A549 (cell line): Measurements from ENCODE around the gene ADAMTS12. TPM values are rescaled to one million over a fixed set of nuclear protein-coding genes. Genes with fewer than 3 reads are reported as not detected.

Experiments used
- ATAC-seq, 2 experiments: fragments of 200-7000 bp in 1 of 2; fragments of >200 bp in 1 of 2; cut with Nextera tagmentation in 1 of 2; cut with Tn5 transposase in 1 of 2; 3 replicates each; pipeline versions ENCODE4 v1.8.0 to v1.9.1; 2018 to 2020; ENCODE audit warnings: mild to moderate bottlenecking in 1 of 2, moderate library complexity in 1 of 2
- CTCF ChIA-PET: fragments of 300-600 bp; sonication (Branson Sonifier 250); formaldehyde crosslinking; extraction: SDS; loops from one replicate; lab custom pipeline; 2021; ENCODE audit warnings: antibody characterized with exemption, inconsistent platforms; lab: Yijun Ruan, JAX
- POLR2A ChIA-PET: fragments of 350-600 bp; formaldehyde crosslinking; extraction: SDS; loops from one replicate; lab custom pipeline; 2021; ENCODE audit warnings: antibody characterized with exemption, inconsistent platforms; lab: Yijun Ruan, JAX
- DNase-seq, 2 experiments: peaks; one replicate each; pipeline versions ENCODE4 v3.0.0 to v3.0.0-alpha.2; 2011 to 2016; ENCODE audit warnings: low read depth in 1 of 2, low spot score in 1 of 2
- FAIRE-seq: peaks from 2 replicates; lab custom pipeline; 2011; peaks lifted over from hg19 to GRCh38; lab: Jason Lieb, UNC
- H3K27ac ChIP-seq, 2 experiments: fragments of >200 bp; sonication (Bioruptor Twin); formaldehyde crosslinking; 3 replicates each; pipeline ENCODE4 v1.5.1; 2016 to 2017
- H3K4me1 ChIP-seq: fragments of >200 bp; sonication (Bioruptor Twin); formaldehyde crosslinking; 3 replicates; pipeline ENCODE4 v1.6.1; 2016
- H3K4me2 ChIP-seq: fragments of >200 bp; sonication (Bioruptor Twin); formaldehyde crosslinking; 3 replicates; pipeline ENCODE4 v1.6.1; 2016
- H3K4me3 ChIP-seq: fragments of >200 bp; sonication (Bioruptor Twin); formaldehyde crosslinking; 3 replicates; pipeline ENCODE4 v1.5.1; 2016
- H3K9me3 ChIP-seq: fragments of >200 bp; sonication (Bioruptor Twin); formaldehyde crosslinking; 3 replicates; pipeline ENCODE4 v1.6.1; 2016
- FOXS1 ChIP-seq: fragments of 250-450 bp; sonication (Bioruptor Pico); IDR thresholded peaks from 2 replicates; pipeline ENCODE4 v1.5.0; 2020; ENCODE audit warnings: mild to moderate bottlenecking, moderate library complexity
- HOXB13 ChIP-seq: fragments of 250-450 bp; sonication (Bioruptor Pico); IDR thresholded peaks from 2 replicates; pipeline ENCODE4 v1.5.0; 2020; ENCODE audit warnings: low read depth, mild to moderate bottlenecking, moderate library complexity
- HOXB5 ChIP-seq: fragments of 250-450 bp; sonication (Bioruptor Pico); IDR thresholded peaks from 2 replicates; pipeline ENCODE4 v1.5.0; 2020; ENCODE audit warnings: mild to moderate bottlenecking, moderate library complexity
- KDM1A ChIP-seq: fragments of 200-600 bp; sonication (generic); IDR thresholded peaks from 2 replicates; pipeline ENCODE4 v1.6.1; 2016; ENCODE audit warnings: low read depth, mild to moderate bottlenecking
- MYC ChIP-seq: IDR thresholded peaks from 2 replicates; pipeline ENCODE4 v1.6.1; 2012; ENCODE audit warnings: mild to moderate bottlenecking, inconsistent platforms, low read length, improper control_type of control experiment, borderline replicate concordance
- NPAS2 ChIP-seq: fragments of 250-450 bp; sonication (Bioruptor Pico); IDR thresholded peaks from 2 replicates; pipeline ENCODE4 v1.8.0; 2022; ENCODE audit warnings: mild to moderate bottlenecking, moderate library complexity, borderline replicate concordance
- NR3C1 ChIP-seq: fragments of >200 bp; sonication (Bioruptor Twin); formaldehyde crosslinking; IDR thresholded peaks from 3 replicates; pipeline ENCODE4 v1.6.1; 2017
- POLR2A ChIP-seq: IDR thresholded peaks from 2 replicates; pipeline ENCODE4 v1.6.1; 2012; ENCODE audit warnings: mild to moderate bottlenecking, low read length
- POLR2AphosphoS2 ChIP-seq: conservative IDR thresholded peaks from 2 replicates; pipeline ENCODE4 v1.6.1; 2012; ENCODE audit warnings: low read length, improper control_type of control experiment, inconsistent platforms
- RARB ChIP-seq: fragments of 250-450 bp; sonication (Bioruptor Pico); IDR thresholded peaks from 2 replicates; pipeline ENCODE4 v1.8.0; 2021; ENCODE audit warnings: mild to moderate bottlenecking, moderate library complexity
- RCOR1 ChIP-seq: fragments of 150-350 bp; IDR thresholded peaks from 2 replicates; pipeline ENCODE4 v1.6.1; 2014; ENCODE audit warnings: antibody characterized with exemption, low read length, low read depth
- TP53 ChIP-seq: fragments of 250-450 bp; sonication (Bioruptor Pico); IDR thresholded peaks from 2 replicates; pipeline ENCODE4 v1.5.0; 2021; ENCODE audit warnings: mild to moderate bottlenecking, moderate library complexity
- ZC3H11A ChIP-seq: fragments of 450-650 bp; IDR thresholded peaks from 2 replicates; pipeline ENCODE4 v1.6.1; 2014; ENCODE audit warnings: antibody characterized with exemption, mild to moderate bottlenecking
- WGBS: methylation state at CpG from one replicate; pipeline ENCODE4 v1.1.6; 2017; ENCODE audit errors: missing lambda C conversion rate; 5-methylcytosine and 5-hydroxymethylcytosine counted together
- polyA plus RNA-seq, 4 experiments: library from polyadenylated mRNA; depleted of rRNA in 3 of 4; stranded (reverse); fragments of >200 nt; fragmentation: RNase III in 1 of 4; extraction: RNeasy Plus Mini Kit Qiagen cat#74134 plus additional on column Dnase treatment in 1 of 4; gene quantifications; 2 replicates in 3 of 4; 3 replicates in 1 of 4; pipeline ENCODE4 v1.2.3, GENCODE V29; 2011 to 2017
- TF ChIP-seq, protein P1 (sequence below): fragments of >200 bp; sonication (Bioruptor Twin); formaldehyde crosslinking; IDR thresholded peaks from 3 replicates; pipeline ENCODE4 v1.6.1; 2016
- TF ChIP-seq, protein P2 (sequence below): fragments of 150-350 bp; IDR thresholded peaks from 2 replicates; pipeline ENCODE4 v1.6.1; 2014; ENCODE audit warnings: low read depth, mild to moderate bottlenecking, low read length
- TF ChIP-seq, protein P3 (sequence below): fragments of 250-450 bp; sonication (Bioruptor Pico); IDR thresholded peaks from 2 replicates; pipeline ENCODE4 v1.5.0; 2020; ENCODE audit warnings: low read depth, mild to moderate bottlenecking, moderate library complexity
- TF ChIP-seq, protein P4 (sequence below): fragments of 200-600 bp; sonication (generic); IDR thresholded peaks from 2 replicates; pipeline ENCODE4 v1.6.1; 2016; ENCODE audit warnings: antibody characterized with exemption, mild to moderate bottlenecking, moderate library complexity

The ADAMTS12 gene
- polyA plus RNA-seq, 2 of the 4 experiments (the other 2 are of a cell fraction), result 4.8 to 6.8 TPM

DNA sequence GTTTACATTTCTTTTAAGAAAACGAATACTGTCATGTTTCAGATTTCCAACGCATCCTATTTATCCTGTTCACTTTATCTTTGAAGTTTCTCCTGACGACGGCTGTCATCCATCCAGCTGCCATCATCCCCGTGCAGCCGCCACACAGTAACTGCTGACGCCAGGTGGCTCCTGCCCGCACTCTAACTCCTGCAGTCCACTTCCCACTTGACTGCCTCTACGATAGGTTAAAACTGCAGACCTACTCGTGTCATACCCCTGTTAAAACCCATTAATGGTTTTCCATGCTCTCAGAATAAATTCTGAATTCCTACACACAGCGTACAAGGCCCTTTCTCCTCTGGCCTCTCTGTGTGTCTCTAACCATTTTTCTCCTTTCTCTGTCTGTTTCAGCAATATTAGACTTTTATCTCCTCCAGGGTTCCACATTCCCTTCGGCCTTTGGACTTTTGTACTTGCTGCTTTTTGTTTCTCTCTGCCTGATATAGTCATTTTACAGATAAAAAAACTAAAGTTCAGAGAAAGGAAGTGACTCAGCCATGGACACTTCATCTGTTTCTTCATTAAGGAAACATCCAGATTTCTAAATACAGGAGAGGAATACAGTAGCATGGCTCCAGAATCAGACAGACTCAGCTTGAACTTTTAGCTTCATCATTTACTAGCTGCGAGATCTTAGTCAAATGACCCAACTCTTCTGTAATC lies 84.9 kb downstream of the ADAMTS12 start:
- ChIA-PET CTCF (no interaction called here), POLR2A (no interaction called here)
- no peak overlapping the region for H3K4me3 ChIP-seq
- DNase-seq (no peak), ATAC-seq (peak in 1 of 2 experiments; percentile 35; a peak in 2 of 6 replicates), FAIRE-seq (no peak)
- peak overlapping the region; percentile 22 to 25; a peak in 3 of 6 replicates for H3K27ac ChIP-seq
- peak overlapping the region; percentile 54 for H3K4me2 ChIP-seq
- WGBS, result 64% methylated on average over 13 of the region's 13 CpGs
- no peaks in the 10 kb centered on the region for H3K9me3 ChIP-seq
- TF ChIP-seq FOXS1, result no peak
- TF ChIP-seq RARB, result no peak
- TF ChIP-seq NR3C1, result no peak
- TF ChIP-seq RCOR1, result no peak
- TF ChIP-seq HOXB13 (CRISPR knock-in tag), result no peak
- TF ChIP-seq, protein P1, sequence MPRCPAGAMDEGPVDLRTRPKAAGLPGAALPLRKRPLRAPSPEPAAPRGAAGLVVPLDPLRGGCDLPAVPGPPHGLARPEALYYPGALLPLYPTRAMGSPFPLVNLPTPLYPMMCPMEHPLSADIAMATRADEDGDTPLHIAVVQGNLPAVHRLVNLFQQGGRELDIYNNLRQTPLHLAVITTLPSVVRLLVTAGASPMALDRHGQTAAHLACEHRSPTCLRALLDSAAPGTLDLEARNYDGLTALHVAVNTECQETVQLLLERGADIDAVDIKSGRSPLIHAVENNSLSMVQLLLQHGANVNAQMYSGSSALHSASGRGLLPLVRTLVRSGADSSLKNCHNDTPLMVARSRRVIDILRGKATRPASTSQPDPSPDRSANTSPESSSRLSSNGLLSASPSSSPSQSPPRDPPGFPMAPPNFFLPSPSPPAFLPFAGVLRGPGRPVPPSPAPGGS, result no peak
- TF ChIP-seq MYC, result no peak
- no peak for TF ChIP-seq POLR2A
- no peak for TF ChIP-seq ZC3H11A
- no peak for TF ChIP-seq POLR2AphosphoS2
- no peak for TF ChIP-seq NPAS2
- TF ChIP-seq KDM1A, result no peak
- TF ChIP-seq, protein P2, sequence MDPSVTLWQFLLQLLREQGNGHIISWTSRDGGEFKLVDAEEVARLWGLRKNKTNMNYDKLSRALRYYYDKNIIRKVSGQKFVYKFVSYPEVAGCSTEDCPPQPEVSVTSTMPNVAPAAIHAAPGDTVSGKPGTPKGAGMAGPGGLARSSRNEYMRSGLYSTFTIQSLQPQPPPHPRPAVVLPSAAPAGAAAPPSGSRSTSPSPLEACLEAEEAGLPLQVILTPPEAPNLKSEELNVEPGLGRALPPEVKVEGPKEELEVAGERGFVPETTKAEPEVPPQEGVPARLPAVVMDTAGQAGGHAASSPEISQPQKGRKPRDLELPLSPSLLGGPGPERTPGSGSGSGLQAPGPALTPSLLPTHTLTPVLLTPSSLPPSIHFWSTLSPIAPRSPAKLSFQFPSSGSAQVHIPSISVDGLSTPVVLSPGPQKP, result no peak
- TF ChIP-seq, protein P3, sequence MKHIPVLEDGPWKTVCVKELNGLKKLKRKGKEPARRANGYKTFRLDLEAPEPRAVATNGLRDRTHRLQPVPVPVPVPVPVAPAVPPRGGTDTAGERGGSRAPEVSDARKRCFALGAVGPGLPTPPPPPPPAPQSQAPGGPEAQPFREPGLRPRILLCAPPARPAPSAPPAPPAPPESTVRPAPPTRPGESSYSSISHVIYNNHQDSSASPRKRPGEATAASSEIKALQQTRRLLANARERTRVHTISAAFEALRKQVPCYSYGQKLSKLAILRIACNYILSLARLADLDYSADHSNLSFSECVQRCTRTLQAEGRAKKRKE (CRISPR knock-in tag), result no peak
- H3K4me1 ChIP-seq, result peaks cover 23% of the 10 kb centered on the region

DNA sequence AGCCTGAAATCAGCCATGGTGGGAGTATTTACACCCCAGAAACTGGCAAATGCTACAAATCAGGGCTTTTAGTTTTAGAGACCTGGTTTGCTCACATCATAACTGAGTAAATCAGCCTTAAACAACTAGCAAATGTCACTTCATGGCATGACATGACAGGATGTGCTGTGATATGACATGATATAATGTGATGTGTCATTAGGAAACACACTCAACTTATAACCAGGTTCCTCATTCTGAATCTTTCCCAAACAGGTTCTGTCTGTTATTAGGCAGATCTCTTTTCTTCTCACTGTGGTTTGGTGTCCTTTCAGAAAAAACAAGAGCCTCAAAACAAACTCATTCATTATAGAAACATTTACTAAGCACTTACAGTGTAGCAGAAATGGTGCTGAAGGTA lies 90.5 kb downstream of the ADAMTS12 start:
- Histone ChIP-seq H3K9me3 (no peaks in the 10 kb centered on the region), H3K4me2 (no peak overlapping the region), H3K4me3 (no peak overlapping the region), H3K27ac (no peak overlapping the region), H3K4me1 (no peaks in the 10 kb centered on the region)
- FAIRE-seq, result no peak
- no peak for ATAC-seq
- ChIA-PET POLR2A (no interaction called here), CTCF (no interaction called here)
- TF ChIP-seq TP53 (CRISPR knock-in tag), result no peak
- no peak for TF ChIP-seq KDM1A
- TF ChIP-seq, protein P4, sequence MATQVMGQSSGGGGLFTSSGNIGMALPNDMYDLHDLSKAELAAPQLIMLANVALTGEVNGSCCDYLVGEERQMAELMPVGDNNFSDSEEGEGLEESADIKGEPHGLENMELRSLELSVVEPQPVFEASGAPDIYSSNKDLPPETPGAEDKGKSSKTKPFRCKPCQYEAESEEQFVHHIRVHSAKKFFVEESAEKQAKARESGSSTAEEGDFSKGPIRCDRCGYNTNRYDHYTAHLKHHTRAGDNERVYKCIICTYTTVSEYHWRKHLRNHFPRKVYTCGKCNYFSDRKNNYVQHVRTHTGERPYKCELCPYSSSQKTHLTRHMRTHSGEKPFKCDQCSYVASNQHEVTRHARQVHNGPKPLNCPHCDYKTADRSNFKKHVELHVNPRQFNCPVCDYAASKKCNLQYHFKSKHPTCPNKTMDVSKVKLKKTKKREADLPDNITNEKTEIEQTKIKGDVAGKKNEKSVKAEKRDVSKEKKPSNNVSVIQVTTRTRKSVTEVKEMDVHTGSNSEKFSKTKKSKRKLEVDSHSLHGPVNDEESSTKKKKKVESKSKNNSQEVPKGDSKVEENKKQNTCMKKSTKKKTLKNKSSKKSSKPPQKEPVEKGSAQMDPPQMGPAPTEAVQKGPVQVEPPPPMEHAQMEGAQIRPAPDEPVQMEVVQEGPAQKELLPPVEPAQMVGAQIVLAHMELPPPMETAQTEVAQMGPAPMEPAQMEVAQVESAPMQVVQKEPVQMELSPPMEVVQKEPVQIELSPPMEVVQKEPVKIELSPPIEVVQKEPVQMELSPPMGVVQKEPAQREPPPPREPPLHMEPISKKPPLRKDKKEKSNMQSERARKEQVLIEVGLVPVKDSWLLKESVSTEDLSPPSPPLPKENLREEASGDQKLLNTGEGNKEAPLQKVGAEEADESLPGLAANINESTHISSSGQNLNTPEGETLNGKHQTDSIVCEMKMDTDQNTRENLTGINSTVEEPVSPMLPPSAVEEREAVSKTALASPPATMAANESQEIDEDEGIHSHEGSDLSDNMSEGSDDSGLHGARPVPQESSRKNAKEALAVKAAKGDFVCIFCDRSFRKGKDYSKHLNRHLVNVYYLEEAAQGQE, result no peak
- no peak for TF ChIP-seq NR3C1
- TF ChIP-seq HOXB5 (CRISPR knock-in tag), result no peak
- DNase-seq, result no peak
